Stimulated activated CD8-positive, alpha-beta memory T cell treated with anti-CD3 and anti-CD28 coated beads, Interleukin-4, amount 100 ng/mL, for 1 hour (primary cell): ENCODE measurements around the gene SETBP1.

ENCODE experiments used
- DNase-seq, 2 donors: peaks; one replicate each; pipeline ENCODE4 v3.0.0-alpha.2; 2020; ENCODE audit warnings: low read depth in 2 of 2, low spot score in 1 of 2

SETBP1 gene

GRCh38 chr18:44680273-44681075, at the start of gene SETBP1:
Gene SETBP1 (plus strand): TSS chr18:44680888. CDS start chr18:44701347, 20,459 bp downstream.
- no peak for DNase-seq

GRCh38 chr18:44632469-44633145, 48.1 kb upstream of the SETBP1 start:
- DNase-seq: no peak

DNA sequence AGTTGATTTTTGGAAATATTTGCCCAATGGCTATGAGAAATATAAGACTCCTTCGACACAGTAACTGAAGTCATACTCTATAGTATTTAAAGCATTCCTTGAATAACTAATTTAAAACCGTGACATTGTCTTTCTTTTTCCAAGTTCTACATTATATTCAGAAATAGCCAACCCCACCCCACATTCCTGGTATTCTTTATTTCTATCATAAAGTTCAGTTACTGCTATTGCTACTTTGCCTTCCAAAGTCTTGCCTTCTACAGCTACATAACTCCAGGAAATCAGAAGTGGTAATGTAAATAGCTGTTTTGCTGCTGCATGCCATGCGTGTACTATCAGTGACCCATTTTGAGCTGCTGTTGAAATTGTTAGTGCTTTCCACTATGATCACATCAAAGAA, 45.1 kb upstream of the SETBP1 start:
- no peak for DNase-seq

DNA sequence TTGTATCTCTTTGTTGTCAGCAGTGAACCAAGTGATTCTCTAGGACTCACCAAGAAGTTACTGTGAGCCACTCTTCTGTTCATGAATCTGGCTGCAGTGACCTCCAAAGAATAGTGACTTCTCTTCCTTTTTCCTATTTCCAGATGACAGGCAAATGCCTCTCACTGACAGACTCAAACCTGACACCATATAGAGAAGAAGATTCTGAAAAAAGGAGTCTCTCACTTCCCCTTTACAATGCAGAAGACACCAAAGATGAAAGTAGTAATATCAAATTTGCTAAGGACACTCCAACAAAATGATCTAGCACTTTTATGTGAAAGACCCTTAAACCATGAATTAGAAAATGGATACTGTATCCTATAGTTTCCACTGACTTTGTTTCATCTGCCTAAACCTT, 44.4 kb upstream of the SETBP1 start:
- DNase-seq: no peak

DNA sequence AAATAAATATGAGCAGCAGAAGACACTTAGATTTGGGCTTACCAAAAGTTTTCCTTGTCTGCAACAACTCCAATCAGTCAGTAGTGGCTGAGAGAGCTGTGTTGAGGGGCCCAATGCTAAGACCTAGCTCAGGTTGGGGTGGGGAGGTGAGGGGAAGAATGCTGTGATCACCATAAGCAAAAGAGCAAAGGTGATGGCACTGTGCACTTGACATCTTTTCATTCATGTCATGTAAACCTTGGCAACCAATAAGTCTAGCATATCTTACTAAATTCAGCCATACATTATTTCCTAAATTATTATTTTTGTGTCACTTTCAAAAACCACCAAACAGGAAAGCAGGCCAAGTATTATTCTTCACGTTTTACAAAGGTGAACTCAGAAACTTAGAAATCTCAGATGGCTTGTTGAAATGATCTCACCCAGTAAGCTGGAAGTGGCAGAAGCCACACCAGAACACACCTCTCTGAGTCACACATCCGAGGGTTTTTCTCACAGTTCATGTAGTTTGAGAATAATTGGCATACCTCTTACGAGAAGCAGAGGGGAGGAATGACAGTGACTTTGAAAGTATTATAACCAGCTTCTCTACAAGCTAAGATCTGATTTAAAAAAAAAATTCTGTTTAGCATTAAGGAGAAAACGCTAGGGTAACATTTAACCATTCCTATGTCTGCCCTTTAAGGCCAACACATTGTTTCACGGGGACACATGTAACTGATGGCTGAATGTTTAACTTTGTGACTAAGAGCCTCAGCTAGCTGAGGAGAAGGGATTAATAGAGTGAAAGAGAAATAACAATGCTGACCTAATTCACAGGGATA, 43.3 kb upstream of the SETBP1 start:
- no peak for DNase-seq

- DNase-seq: no peak
These were observed 42.6 kb upstream of the SETBP1 start for GRCh38 chr18:44638034-44638540.

- no peak for DNase-seq
These were observed 41.9 kb upstream of the SETBP1 start for GRCh38 chr18:44638811-44639210.

DNA sequence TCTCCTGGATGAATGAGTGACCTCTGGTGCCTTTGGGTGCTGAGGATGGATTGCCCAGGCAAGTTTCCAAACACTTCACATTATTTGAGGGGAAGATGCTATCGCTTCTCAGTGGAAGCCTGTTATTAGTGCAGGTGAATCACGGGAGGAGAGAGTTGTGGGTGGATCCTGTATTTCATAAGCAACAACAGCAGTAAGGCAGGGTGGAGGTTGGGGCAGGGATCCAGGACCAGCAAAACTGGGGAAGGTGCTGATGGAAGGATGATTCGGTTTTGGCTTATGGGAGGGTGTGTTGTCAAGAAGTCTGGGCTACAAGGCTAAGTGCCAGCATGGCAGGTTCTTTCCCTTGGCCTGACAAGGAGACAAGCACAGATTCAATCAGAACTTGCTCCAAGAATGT, 37.7 kb upstream of the SETBP1 start:
- no peak for DNase-seq

- no peak for DNase-seq
These were observed 29.2 kb upstream of the SETBP1 start for GRCh38 chr18:44651478-44651877.

- no peak for DNase-seq
These were observed 28.6 kb upstream of the SETBP1 start for GRCh38 chr18:44651918-44652572.

DNA sequence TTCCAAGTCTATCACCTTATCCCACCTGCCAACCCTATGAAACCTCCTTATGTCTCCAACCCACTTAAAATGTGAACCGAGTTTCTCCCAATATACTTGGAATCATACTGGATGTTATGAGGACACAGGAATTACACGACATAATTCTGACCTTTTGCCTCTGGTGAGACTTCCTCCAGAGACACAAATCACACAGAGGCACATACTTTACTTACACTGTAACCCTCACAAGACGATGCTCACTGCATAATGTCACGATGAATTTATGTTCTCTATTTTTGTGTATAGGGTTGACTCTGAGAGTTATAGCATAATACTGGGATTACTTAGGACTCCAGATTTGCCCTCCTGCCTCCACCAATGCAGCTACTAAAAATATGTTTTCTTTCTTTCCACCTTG, 28.0 kb upstream of the SETBP1 start:
- DNase-seq: no peak

GRCh38 chr18:44654573-44654972, 26.1 kb upstream of the SETBP1 start:
- DNase-seq: no peak

GRCh38 chr18:44655435-44655834, 25.3 kb upstream of the SETBP1 start:
- no peak for DNase-seq

DNA sequence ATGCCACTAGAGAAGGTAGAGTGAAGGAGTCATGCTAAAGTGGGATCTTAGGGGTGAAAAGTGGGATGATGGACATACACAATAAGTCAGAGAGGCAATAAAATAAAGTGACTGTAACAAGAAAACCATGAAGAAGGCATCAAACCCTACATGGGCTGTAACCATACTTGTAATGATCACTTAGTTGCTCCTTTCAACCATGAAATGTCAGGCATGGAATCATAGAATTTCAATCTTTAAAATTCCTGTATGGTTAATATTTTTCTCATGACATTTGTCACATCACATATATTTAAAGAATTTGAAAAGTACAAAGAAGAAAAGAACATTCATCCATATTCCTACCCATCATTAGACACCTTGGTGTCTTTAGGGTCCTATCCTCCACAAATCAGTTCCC, 20.9 kb upstream of the SETBP1 start:
- DNase-seq: no peak

DNA sequence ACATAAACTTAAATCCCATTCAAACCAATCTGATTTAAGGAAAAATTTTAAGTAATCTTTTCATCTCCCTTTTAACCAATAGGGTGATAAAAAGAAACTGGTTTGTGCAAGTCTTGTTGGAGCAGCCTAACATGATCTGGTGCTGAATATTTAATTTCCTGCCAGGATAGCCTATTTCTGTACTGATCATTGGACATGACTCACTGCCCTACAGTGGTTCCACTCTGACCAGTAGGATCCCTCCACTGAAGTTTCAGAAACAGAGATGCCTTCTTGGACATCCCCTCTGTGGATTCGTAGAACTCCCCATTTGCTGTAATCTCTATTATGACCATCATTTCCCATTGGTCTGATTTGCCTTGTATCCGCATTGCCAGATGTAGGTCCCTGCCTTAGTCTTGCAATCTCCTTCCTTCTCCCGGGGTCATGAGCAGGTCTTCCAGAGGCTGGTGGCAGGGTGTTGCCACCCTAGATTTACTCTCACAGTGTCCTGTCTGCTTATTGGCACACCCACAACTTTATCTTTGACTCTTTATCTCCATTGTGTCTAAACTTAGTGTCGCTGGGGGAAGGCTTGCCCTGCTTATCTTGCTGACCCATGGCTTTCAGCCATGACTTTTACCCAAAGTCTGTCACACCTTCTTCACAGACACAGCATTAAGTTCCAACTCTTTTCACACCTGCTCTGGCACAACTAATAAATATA, 12.3 kb upstream of the SETBP1 start:
- no peak for DNase-seq

DNA sequence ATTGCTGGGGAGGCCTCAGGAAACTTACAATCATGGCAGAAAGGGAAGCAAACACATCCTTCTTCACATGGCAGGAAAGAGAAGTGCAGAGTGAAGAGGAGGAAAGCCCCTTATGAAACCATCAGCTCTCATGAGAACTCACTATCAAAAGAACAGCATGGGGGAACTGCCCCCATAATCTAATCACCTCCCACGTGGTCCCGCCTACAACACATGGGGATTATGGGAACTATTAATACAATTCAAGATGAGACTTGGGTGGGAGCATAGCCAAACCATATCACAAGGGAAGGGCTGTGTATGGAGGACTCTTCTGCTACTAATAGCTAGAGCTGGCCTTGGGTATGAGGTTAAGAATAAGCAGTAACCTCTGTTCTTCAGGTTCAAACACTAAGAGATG, 8.8 kb upstream of the SETBP1 start:
- DNase-seq: no peak

DNA sequence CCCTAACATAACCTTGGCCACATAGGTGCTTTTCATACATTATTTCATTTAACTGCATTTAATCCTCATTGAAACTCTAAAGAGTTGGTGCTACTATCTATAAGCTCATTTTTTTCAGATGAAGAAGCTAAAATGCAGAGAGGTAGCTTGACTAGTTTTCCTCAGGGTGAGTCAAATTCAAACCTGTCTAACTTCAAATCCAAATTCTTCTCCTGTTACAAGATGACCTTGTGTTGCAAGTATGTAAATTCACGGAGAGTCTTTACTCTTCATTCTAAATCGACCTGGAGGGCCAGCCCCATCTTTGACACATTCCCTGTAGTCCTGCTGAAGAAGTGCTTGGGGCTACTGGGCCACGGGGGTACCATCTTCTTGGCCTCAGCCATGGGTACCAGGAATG, 8.2 kb upstream of the SETBP1 start:
- no peak for DNase-seq

DNA sequence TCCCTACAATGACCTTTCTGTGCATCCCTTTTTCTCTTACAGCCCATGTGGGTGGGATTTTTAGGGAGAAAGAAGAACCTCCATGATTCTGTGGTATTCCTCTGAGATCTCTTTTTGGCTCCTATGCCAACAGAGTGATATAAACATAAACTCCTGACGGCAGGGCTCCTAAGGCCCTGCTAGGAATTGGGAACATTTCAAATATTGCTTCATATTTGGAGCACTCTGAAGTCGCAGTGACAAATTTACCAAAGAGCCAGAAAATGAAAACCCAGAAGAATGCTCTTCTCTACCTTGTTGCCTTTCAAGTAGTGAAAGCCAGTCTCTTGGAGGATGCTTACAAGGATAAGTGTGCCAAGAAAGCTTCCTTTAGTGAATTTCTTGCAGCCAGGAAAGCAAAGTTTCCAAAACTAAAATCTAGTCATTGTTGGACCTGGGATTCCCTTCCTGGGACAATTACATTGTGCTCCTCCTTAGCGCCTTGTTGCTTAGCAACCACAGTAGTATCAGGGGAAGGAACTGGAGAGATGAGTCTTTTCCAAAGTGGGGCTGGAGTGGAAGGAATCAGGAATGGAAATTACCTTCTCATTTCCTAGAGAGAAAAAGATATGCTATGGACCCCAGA, 7.3 kb upstream of the SETBP1 start:
- DNase-seq: no peak

DNA sequence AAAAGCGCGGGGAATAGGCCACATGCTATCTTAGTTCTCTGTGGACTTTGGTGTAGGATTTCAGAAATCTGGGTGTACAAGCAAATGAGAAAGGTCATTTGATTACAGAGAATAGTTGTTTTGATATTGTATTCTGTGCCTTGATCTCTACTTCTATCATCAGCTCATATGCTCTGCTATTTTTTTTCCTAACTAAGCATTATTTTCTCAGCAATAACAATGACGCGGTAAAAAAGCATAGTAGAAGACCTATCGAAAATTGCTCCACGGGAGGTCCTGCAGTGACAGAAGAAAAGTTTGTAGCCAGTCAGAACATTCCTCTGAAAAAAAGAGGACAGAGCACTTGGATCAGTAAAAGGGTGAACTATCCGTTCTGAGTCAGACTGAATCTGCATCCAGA, 2.8 kb upstream of the SETBP1 start:
- DNase-seq: no peak

- DNase-seq: no peak
These were observed 2.0 kb upstream of the SETBP1 start for GRCh38 chr18:44678725-44679055.
